SW 1271 (cell line): ENCODE results near the gene PIGL.

Experiments used
- DNase-seq, 2 experiments: peaks; one replicate each; lab custom pipeline; 2025; lab: John Stamatoyannopoulos, UW

PIGL gene

DNA sequence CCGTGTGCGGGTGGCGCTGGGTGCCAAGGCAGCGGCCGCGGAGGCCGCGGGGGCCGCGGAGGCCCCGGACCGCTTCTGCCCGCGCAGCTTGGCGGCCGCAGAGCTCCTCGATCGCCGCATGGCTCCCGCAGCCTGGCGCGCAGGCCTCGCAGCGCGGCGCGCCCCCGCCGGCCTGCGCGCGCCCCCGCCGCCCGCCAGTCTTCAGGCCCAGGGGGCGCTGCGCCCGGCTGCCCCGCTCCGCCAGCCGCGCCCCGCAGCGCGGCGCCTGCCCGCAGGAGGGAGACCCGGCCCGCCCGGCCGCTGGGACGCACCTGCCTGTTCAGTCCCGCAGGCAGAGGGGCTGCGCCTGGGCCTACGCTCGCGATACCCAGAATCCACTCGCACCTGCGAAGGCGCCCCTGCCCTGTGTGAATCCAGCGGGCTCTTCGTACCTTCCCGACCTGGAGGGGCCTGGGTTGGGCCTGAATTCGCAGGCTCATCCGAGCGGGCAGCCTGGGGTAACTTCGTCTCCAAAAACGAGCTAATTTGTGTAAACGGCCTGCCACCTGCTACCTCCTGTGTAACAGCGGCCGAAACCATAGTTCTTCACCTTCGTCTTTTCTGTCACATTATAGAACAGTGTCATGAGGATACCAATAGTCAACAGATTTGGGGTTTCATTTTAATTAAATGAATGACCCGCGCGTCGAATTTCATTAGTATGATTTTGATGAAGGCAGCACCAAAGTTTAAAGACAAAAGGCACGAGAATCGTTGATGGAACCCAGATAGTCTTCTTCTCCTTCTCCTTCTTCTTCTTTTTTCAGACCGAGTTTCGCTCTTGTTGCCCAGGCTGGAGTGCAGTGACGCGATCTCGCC lies 136.5 kb downstream of the PIGL start, which contains the start of gene CENPV:
TSS of gene CENPV (minus strand) at position 153 of the 858 bp plus-strand sequence. CDS start at position 120, 33 bp downstream.
- DNase-seq: peak in 1 of 2 experiments; percentile 56

DNA sequence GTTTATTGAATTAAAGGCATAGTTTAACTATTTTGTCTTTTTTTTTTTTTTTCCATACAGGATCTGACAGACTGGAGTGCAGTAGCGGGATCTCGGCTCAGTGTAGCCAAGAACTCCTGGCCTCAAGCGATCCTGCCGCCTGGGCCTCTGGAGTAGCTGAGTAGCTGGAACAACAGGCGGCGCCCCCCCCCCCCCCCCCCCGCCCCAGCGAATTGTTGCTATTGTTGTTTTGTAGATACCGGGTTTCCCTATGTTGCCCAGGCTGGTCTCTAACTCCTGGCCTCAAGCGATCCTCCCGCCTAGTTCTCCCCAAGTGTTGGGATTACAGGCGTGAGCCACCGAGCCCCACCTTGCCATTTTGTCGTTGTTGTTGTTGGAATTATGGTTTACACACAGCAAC lies 137.6 kb downstream of the PIGL start:
- DNase-seq: no peak

DNA sequence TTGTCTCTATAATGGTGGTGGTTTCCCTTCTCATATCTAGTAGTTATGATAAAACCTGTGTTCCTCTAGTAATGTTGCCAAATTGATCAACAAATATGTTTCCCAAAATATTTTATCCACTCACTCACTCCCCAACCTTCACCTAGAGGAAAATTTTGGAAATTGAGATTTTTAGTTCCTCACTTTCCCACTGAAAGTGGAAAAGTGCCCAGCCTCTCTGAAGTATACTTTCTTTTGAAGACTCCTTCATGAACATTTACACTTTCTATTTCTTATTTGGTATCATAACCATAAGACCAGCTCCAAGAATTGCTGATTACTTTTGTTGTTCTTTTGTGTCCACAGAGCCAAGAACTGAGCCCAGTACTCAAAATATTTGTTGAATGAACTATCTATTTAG lies 141.4 kb downstream of the PIGL start:
- DNase-seq: no peak

DNA sequence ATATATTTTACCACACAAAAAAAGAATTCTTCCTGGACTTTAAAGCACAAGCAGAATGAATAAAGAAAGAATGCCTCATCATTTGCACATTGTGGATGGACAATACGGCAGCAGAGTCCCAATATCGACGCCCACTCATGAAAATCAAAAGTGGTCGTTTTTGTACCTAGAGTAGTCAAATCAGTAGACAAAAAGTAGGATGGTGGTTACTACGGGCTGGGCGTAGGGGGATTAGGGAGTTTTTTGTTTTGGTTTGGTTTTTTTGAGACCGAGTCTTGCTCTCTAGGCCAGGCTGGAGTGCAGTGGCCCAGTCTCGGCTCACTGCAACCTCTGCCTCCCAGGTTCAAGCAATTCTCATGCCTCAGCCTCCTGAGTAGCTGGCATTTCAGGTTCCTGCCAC lies 144.9 kb downstream of the PIGL start:
- no peak for DNase-seq

DNA sequence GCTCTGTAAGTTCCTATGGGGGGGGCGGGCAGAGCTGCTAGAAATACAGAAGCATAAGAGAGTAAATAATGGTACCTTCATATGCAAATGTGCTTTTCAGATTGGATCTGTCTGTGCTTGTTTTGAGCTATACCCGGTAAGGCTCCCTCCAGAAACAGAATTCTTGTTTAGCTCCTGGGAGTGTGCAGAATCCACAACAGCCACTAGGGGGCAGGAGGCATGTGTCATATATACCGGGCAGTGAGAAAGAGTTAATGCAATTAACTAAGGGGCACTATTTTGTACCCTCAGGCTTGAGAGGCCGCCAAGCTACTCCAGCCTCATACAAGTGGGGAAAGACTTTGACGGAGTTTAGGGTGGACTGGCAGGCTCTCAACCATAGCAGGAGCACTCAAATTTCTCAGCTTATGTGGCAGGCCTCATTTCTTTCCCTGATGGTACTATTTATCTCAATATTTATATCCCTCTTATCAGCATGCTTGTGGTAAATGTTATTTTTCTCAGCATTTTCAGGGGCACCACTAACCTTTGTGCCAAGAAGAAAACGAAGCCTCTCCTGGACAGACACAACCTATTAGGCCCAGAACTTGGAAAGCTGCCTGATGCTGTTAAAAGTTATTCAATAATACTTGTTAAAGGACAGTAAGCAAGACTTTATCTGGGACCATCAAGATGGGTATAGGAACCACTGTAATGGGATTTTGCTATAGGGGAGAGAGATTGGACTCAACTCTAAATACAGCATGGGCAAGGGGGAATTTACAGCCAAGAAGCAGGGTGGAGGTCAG lies 146.9 kb downstream of the PIGL start:
- DNase-seq: peak; percentile 24 to 77

DNA sequence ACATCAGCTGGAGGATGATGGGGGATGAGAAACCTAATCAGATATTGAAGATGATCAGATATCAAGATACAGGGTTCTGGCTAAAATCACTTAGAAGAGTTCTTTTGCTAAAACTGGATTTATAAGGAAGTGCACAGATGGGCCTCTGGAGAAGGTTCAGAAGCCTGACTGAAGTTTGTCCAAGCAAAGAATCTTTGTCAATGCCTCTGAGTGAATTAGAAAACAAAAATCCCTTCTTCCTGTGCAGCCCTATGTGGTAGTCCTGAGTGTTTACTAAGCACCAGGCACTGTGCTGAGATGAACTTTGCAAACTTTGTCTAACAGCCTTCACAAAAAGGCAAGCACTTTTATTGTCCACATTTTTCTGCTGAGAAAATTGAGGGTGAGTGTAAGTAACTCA lies 147.6 kb downstream of the PIGL start:
- no peak for DNase-seq

- peak in 1 of 2 experiments; percentile 65 for DNase-seq
These were observed 154.7 kb downstream of the PIGL start for GRCh38 chr17:16371742-16372141.

- no peak for DNase-seq
These were observed 157.3 kb downstream of the PIGL start for GRCh38 chr17:16374146-16374938.
